GM19328 (cell line): ENCODE data around the gene SYCP1.
"Not testable (repeated sequence)": the region's sequence is repeated elsewhere in the genome, so short reads cannot be mapped to it uniquely, and the experiment has no call there.

ENCODE experiments used
- ATAC-seq: cut with Tn5 transposase; IDR thresholded peaks from one replicate; pipeline ENCODE4 v1.9.1; 2021; ENCODE audit warnings: mild to moderate bottlenecking, moderate library complexity; ENCODE audit not compliant: unreplicated experiment

The SYCP1 gene

GRCh38 chr1:114854693-114855320 is at the start of gene SYCP1:
TSS of gene SYCP1 (plus strand) at chr1:114854863. CDS start at chr1:114855465, 602 bp downstream.
- ATAC-seq, result no peak

GRCh38 chr1:114819869-114820268 is 34.8 kb upstream of the SYCP1 start:
- no peak for ATAC-seq

GRCh38 chr1:114820392-114820791 is 34.3 kb upstream of the SYCP1 start:
- ATAC-seq, result no peak

- ATAC-seq, result no peak
Measured at GRCh38 chr1:114821978-114822377, 32.7 kb upstream of the SYCP1 start.

GRCh38 chr1:114828251-114828650 is 26.4 kb upstream of the SYCP1 start:
- no peak for ATAC-seq

- ATAC-seq, result not testable (repeated sequence)
Measured at GRCh38 chr1:114830075-114830474, 24.6 kb upstream of the SYCP1 start.

GRCh38 chr1:114831276-114831994 is 23.2 kb upstream of the SYCP1 start:
- no peak for ATAC-seq

- ATAC-seq, result no peak
Measured at GRCh38 chr1:114832057-114832456, 22.6 kb upstream of the SYCP1 start.

GRCh38 chr1:114833421-114833820 is 21.2 kb upstream of the SYCP1 start:
- ATAC-seq, result no peak

- ATAC-seq, result no peak
Measured at GRCh38 chr1:114844270-114844669, 10.4 kb upstream of the SYCP1 start.

GRCh38 chr1:114853584-114853983 is 1.1 kb upstream of the SYCP1 start:
- ATAC-seq, result no peak

GRCh38 chr1:114861384-114861783 is 6.7 kb downstream of the SYCP1 start:
- no peak for ATAC-seq

GRCh38 chr1:114892194-114892918 is 37.7 kb downstream of the SYCP1 start:
- no peak for ATAC-seq

GRCh38 chr1:114896795-114897194 is 42.1 kb downstream of the SYCP1 start:
- ATAC-seq, result no peak

- ATAC-seq, result no peak
Measured at GRCh38 chr1:114901814-114902213, 47.2 kb downstream of the SYCP1 start.

GRCh38 chr1:114902343-114902742 is 47.7 kb downstream of the SYCP1 start:
- ATAC-seq, result no peak

GRCh38 chr1:114903480-114903879 is 48.8 kb downstream of the SYCP1 start:
- ATAC-seq, result no peak

GRCh38 chr1:114915720-114916119 is 61.1 kb downstream of the SYCP1 start:
- ATAC-seq, result not testable (repeated sequence)

- ATAC-seq, result no peak
Measured at GRCh38 chr1:114926607-114927006, 71.9 kb downstream of the SYCP1 start.

- ATAC-seq, result no peak
Measured at GRCh38 chr1:114927401-114927800, 72.7 kb downstream of the SYCP1 start.

- ATAC-seq, result no peak
Measured at GRCh38 chr1:114956570-114956969, 101.9 kb downstream of the SYCP1 start.

GRCh38 chr1:114959423-114959822 is 104.8 kb downstream of the SYCP1 start:
- no peak for ATAC-seq
